ENCODE results near the gene CCDC9. TPM values are rescaled to one million over a fixed set of nuclear protein-coding genes. Genes with fewer than 3 reads are reported as not detected.
A peak's percentile ranks its signal among the peaks of the same experiment; 100 is the strongest.

The CCDC9 gene
- total RNA-seq, 1 experiment from 2014 or later: 36.9 TPM

DNA sequence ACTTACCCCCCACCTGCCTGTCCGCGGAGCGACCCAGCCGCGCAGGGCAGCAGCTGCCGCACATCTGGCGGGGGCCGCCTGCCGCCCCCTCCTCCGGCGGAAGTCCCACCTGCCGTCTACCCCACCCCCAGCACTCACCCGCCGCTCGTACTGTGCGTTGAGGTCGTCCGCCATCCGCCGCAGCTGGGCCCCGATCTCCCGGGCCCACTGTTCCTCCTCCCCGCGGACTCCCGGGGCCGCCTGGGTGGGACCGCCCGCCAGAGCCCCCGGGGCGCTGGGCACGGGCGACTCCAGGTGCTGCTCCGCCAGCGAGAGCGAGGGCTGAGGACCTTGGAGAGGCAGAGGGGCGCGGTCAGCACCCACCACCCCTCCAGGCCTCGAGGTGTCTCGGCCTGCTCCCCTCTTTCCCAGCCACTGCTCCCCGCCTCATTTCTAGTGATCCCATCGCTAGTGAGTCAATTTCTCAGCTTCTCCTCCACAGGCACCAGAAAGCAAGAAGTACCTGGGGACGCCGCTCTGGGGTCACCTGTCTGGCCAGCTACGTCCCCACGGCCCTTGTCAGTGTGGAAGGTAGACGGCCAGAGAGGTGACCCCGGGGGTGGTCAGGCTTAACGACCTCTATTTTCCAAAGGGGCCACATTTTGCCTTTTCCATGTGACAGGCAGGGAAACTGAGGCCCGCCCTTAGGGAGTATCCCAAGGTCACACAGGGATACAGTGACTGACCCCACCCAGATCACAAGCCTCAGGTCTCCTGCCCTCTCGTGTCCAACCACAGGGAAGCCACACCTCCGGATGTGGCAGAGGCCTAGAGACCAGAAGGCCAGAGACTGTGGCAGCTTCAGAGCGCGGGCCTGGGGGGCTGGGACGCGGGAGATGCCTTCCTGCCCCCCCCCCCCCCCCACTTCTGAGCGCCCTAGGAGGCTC, 29.6 kb upstream of the CCDC9 start:
- Histone ChIP-seq H2BK12ac (ENCODE audit: insufficient read length, low read depth, low read length) (no peak overlapping the region), H2BK5ac (ENCODE audit: insufficient read length, low read length) (no peak overlapping the region), H2BK120ac (ENCODE audit: low read depth, low read length, poor library complexity, severe bottlenecking) (peak overlapping the region; percentile 49), H3K23me2 (ENCODE audit: insufficient read length, low read depth, low read length, poor library complexity, severe bottlenecking) (peaks cover 30% of the 10 kb centered on the region), H3K9ac (ENCODE audit: extremely low read depth, insufficient read length, low read length) (peak overlapping the region; percentile 51), H3K27ac (ENCODE audit: insufficient read length, low read depth, low read length) (peak overlapping the region; percentile 36), H4K5ac (ENCODE audit: insufficient read length, low read depth, low read length) (no peak overlapping the region), H3K23ac (ENCODE audit: insufficient read length, low read depth, low read length) (no peak overlapping the region), H3K4ac (ENCODE audit: low read depth, low read length) (peak overlapping the region; percentile 74), H2AK5ac (ENCODE audit: insufficient read length, low read length) (no peak overlapping the region), H3K79me1 (ENCODE audit: insufficient read depth, low read depth, low read length, poor library complexity, severe bottlenecking) (no peaks in the 10 kb centered on the region), H3K4me2 (ENCODE audit: insufficient read depth, insufficient read length, low read length) (peak overlapping the region; percentile 48), H4K91ac (ENCODE audit: insufficient read length, low read depth, low read length) (peak overlapping the region; percentile 79), H3K14ac (ENCODE audit: insufficient read depth, low read length) (peak overlapping the region; percentile 85), H3K79me2 (ENCODE audit: insufficient read depth, low read length) (peaks cover 2% of the 10 kb centered on the region; the same call in 1 of the 2 replicates), H3K56ac (ENCODE audit: insufficient read length, low read depth, low read length) (no peak overlapping the region), H2BK20ac (ENCODE audit: low read depth, low read length, poor library complexity, severe bottlenecking) (no peak overlapping the region), H3K27me3 (ENCODE audit: insufficient read depth, low read length) (no peaks in the 10 kb centered on the region), H2BK15ac (ENCODE audit: low read depth, low read length) (no peak overlapping the region; the same call in 1 of the 2 replicates), H4K20me1 (ENCODE audit: control insufficient read depth, insufficient read depth, insufficient read length) (peaks cover 4% of the 10 kb centered on the region), H3K9me3 (ENCODE audit: control insufficient read depth, low read depth, low read length) (no peaks in the 10 kb centered on the region), H4K8ac (replicated peaks; ENCODE audit: insufficient read length, low read depth, low read length) (no peak overlapping the region), H3T11ph (ENCODE audit: low read length) (no peak overlapping the region), H2AFZ (ENCODE audit: low read length) (no peak overlapping the region), H3K4me1 (ENCODE audit: insufficient read depth, low read length) (peaks cover 2% of the 10 kb centered on the region; the same call in 1 of the 2 replicates), H3K18ac (ENCODE audit: insufficient read length, low read depth, low read length) (peak overlapping the region; percentile 79)
- Mint-ChIP-seq H3K27ac (peak overlapping the region; percentile 92 to 98 (median 97); a peak in 6 of 7 replicates), H3K9me3 (no peaks in the 10 kb centered on the region; a peak in 1 of 5 replicates), H3K27me3 (ENCODE audit: low read depth) (no peaks in the 10 kb centered on the region), H3K4me1 (peaks cover 15 to 24% of the 10 kb centered on the region in 2 experiments), H3K4me3 (peak overlapping the region in 1 of 2 experiments; percentile 82; a peak in 4 of 5 replicates), H3K36me3 (ENCODE audit: insufficient read depth in 1 of 3, low read depth in 3 of 3) (peaks cover 0 to 18% (median 8%) of the 10 kb centered on the region in 3 experiments; a peak in 5 of 7 replicates)
- no CpG with 5 or more reads among the region's 56 CpGs for WGBS (ENCODE audit: extremely low coverage, insufficient read length, low lambda C conversion rate)
- DNase-seq: peak; percentile 75
- TF ChIP-seq, protein P1, sequence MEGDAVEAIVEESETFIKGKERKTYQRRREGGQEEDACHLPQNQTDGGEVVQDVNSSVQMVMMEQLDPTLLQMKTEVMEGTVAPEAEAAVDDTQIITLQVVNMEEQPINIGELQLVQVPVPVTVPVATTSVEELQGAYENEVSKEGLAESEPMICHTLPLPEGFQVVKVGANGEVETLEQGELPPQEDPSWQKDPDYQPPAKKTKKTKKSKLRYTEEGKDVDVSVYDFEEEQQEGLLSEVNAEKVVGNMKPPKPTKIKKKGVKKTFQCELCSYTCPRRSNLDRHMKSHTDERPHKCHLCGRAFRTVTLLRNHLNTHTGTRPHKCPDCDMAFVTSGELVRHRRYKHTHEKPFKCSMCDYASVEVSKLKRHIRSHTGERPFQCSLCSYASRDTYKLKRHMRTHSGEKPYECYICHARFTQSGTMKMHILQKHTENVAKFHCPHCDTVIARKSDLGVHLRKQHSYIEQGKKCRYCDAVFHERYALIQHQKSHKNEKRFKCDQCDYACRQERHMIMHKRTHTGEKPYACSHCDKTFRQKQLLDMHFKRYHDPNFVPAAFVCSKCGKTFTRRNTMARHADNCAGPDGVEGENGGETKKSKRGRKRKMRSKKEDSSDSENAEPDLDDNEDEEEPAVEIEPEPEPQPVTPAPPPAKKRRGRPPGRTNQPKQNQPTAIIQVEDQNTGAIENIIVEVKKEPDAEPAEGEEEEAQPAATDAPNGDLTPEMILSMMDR (conservative IDR thresholded peaks at IDR 0.05): no peak

Data from H9 (cell line).